H1 (cell line): ENCODE results near the gene TMED10. TPM values are rescaled to one million over a fixed set of nuclear protein-coding genes. Genes with fewer than 3 reads are reported as not detected.

ENCODE experiments used
- CTCF ChIA-PET: fragments of 300-600 bp; sonication (Branson Sonifier 250); formaldehyde crosslinking; loops from one replicate; lab custom pipeline; 2021; ENCODE audit not compliant: partially characterized antibody; lab: Charles Lee
- POLR2A ChIA-PET: fragments of 300-600 bp; sonication (Branson Sonifier 250); formaldehyde crosslinking; loops from one replicate; lab custom pipeline; 2021; ENCODE audit warnings: inconsistent platforms; ENCODE audit not compliant: partially characterized antibody; lab: Charles Lee
- DNase-seq, 2 experiments: peaks; one replicate each; pipeline versions ENCODE4 v3.0.0 to v3.0.0-alpha.2; 2010 to 2022; ENCODE audit warnings: low spot score in 2 of 2, low read depth in 1 of 2, mixed read lengths in 1 of 2
- FAIRE-seq: peaks from 2 replicates; lab custom pipeline; 2011; peaks lifted over from hg19 to GRCh38; lab: Jason Lieb, UNC
- H2AFZ ChIP-seq: 2 replicates; pipeline ENCODE4 v1.8.1; 2012; ENCODE audit warnings: low read length, inconsistent platforms
- H2AK5ac ChIP-seq: 2 replicates; pipeline ENCODE4 v1.6.1; 2013; ENCODE audit warnings: low read depth, low read length
- H2BK120ac ChIP-seq: replicated peaks from 2 replicates; pipeline ENCODE3; 2013; ENCODE audit warnings: low read depth, low read length, inconsistent platforms
- H2BK12ac ChIP-seq: 2 replicates; pipeline ENCODE4 v1.6.1; 2013; ENCODE audit warnings: low read depth, low read length
- H2BK15ac ChIP-seq: 2 replicates; pipeline ENCODE4 v1.6.1; 2013; ENCODE audit warnings: low read length
- H2BK20ac ChIP-seq: 2 replicates; pipeline ENCODE4 v1.6.1; 2013; ENCODE audit warnings: low read length
- H2BK5ac ChIP-seq: 2 replicates; pipeline ENCODE4 v1.6.1; 2013; ENCODE audit warnings: low read depth, low read length
- H3K14ac ChIP-seq: 2 replicates; pipeline ENCODE4 v1.6.1; 2013; ENCODE audit warnings: inconsistent platforms; ENCODE audit not compliant: insufficient read length
- H3K18ac ChIP-seq: 2 replicates; pipeline ENCODE4 v1.6.1; 2013; ENCODE audit warnings: low read length; ENCODE audit errors: extremely low read depth
- H3K23ac ChIP-seq: 2 replicates; pipeline ENCODE4 v1.6.1; 2013; ENCODE audit warnings: inconsistent platforms; ENCODE audit not compliant: insufficient read length
- H3K23me2 ChIP-seq: 2 replicates; pipeline ENCODE4 v1.6.1; 2013; ENCODE audit warnings: low read depth, low read length
- H3K27ac ChIP-seq: 2 replicates; pipeline ENCODE4 v1.6.1; 2011; ENCODE audit warnings: low read depth, low read length, inconsistent platforms
- H3K27me3 ChIP-seq, 4 experiments: replicated peaks in 1 of 4; 1 replicate in 1 of 4; 2 replicates in 3 of 4; pipeline versions ENCODE4 v1.6.1 to v1.8.1; 2011 to 2013; ENCODE audit warnings: low read length in 3 of 4, mild to moderate bottlenecking in 3 of 4, inconsistent platforms in 2 of 4, mixed read lengths in 2 of 4, moderate library complexity in 1 of 4; ENCODE audit not compliant: control insufficient read depth in 3 of 4, insufficient read depth in 3 of 4; ENCODE audit errors: extremely low read depth in 1 of 4
- H3K36me3 ChIP-seq, 4 experiments: 2 replicates each; pipeline versions ENCODE4 v1.6.1 to v1.8.1; 2011 to 2013; ENCODE audit warnings: mild to moderate bottlenecking in 4 of 4, low read length in 3 of 4, moderate library complexity in 2 of 4, control low read depth in 1 of 4, inconsistent platforms in 1 of 4; ENCODE audit not compliant: insufficient read depth in 4 of 4, control insufficient read depth in 2 of 4
- H3K4ac ChIP-seq: replicated peaks from 2 replicates; pipeline ENCODE3; 2013; ENCODE audit warnings: low read length, low read depth, mixed read lengths, inconsistent platforms; ENCODE audit not compliant: insufficient read length
- H3K4me1 ChIP-seq, 4 experiments: replicated peaks in 1 of 4; 1 replicate in 1 of 4; 2 replicates in 3 of 4; pipeline versions ENCODE4 v1.6.1 to v1.8.1; 2011 to 2013; ENCODE audit warnings: low read length in 3 of 4, inconsistent platforms in 2 of 4, mixed read lengths in 1 of 4; ENCODE audit not compliant: insufficient read depth in 4 of 4, control insufficient read depth in 3 of 4
- H3K4me2 ChIP-seq, 2 experiments: 2 replicates each; pipeline versions ENCODE4 v1.6.1 to v1.8.1; 2011 to 2013; ENCODE audit warnings: low read depth in 2 of 2, low read length in 2 of 2, control low read depth in 1 of 2, inconsistent platforms in 1 of 2, mild to moderate bottlenecking in 1 of 2; ENCODE audit not compliant: insufficient read depth in 1 of 2
- H3K4me3 ChIP-seq, 4 experiments: fragments of 200-600, 300-600 bp in 1 of 4; sonication (generic), shearing (Covaris generic), sonication (Bioruptor Twin) in 1 of 4; 2 replicates each; pipeline versions ENCODE4 v1.5.1 to v1.8.1; 2011 to 2016; ENCODE audit warnings: low read length in 4 of 4, low read depth in 3 of 4, control low read depth in 2 of 4, inconsistent platforms in 2 of 4, mild to moderate bottlenecking in 2 of 4, mixed read lengths in 1 of 4, moderate library complexity in 1 of 4; ENCODE audit not compliant: insufficient read depth in 2 of 4; ENCODE audit errors: extremely low read depth in 1 of 4
- H3K56ac ChIP-seq: replicated peaks from 2 replicates; pipeline ENCODE3; 2013; ENCODE audit warnings: low read depth, mild to moderate bottlenecking, mixed read lengths, low read length, inconsistent platforms; ENCODE audit not compliant: insufficient read length
- H3K79me1 ChIP-seq: 2 replicates; pipeline ENCODE4 v1.6.1; 2013; ENCODE audit warnings: low read depth, low read length, control low read depth
- H3K79me2 ChIP-seq, 2 experiments: 2 replicates each; pipeline versions ENCODE4 v1.6.1 to v1.8.1; 2012 to 2013; ENCODE audit warnings: low read length in 2 of 2, mild to moderate bottlenecking in 2 of 2, inconsistent platforms in 1 of 2; ENCODE audit not compliant: insufficient read depth in 2 of 2, control insufficient read depth in 1 of 2
- H3K9ac ChIP-seq, 4 experiments: replicated peaks in 1 of 4; 1 replicate in 1 of 4; 2 replicates in 3 of 4; pipeline versions ENCODE4 v1.6.1 to v1.8.1; 2011 to 2013; ENCODE audit warnings: low read depth in 3 of 4, low read length in 3 of 4, control low read depth in 2 of 4, mild to moderate bottlenecking in 2 of 4, moderate library complexity in 2 of 4, inconsistent platforms in 1 of 4; ENCODE audit errors: extremely low read depth in 1 of 4
- H3K9me3 ChIP-seq, 2 experiments: 2 replicates each; pipeline versions ENCODE4 v1.6.1 to v1.8.1; 2012 to 2013; ENCODE audit warnings: mild to moderate bottlenecking in 2 of 2, moderate library complexity in 2 of 2, control low read depth in 1 of 2, inconsistent platforms in 1 of 2, low read depth in 1 of 2, low read length in 1 of 2, mixed read lengths in 1 of 2; ENCODE audit not compliant: insufficient read depth in 2 of 2
- H4K20me1 ChIP-seq, 2 experiments: replicated peaks in 1 of 2; 2 replicates each; pipeline versions ENCODE3 to v1.8.1; 2011 to 2013; ENCODE audit warnings: inconsistent platforms in 2 of 2, low read length in 2 of 2, mild to moderate bottlenecking in 1 of 2; ENCODE audit not compliant: insufficient read depth in 2 of 2, control insufficient read depth in 1 of 2
- H4K5ac ChIP-seq: 2 replicates; pipeline ENCODE4 v1.6.1; 2013; ENCODE audit warnings: low read length, low read depth, mixed read lengths, inconsistent platforms; ENCODE audit not compliant: insufficient read length
- H4K8ac ChIP-seq: 2 replicates; pipeline ENCODE4 v1.8.0; 2013; ENCODE audit warnings: mild to moderate bottlenecking, moderate library complexity, low read length, inconsistent platforms; ENCODE audit not compliant: insufficient read depth; ENCODE audit errors: extremely low read depth
- H4K91ac ChIP-seq: replicated peaks from 2 replicates; pipeline ENCODE3; 2013; ENCODE audit warnings: low read length, mixed read lengths, inconsistent platforms; ENCODE audit not compliant: insufficient read length
- FOSL1 ChIP-seq: IDR thresholded peaks from 2 replicates; pipeline ENCODE4 v1.6.1; 2011; ENCODE audit warnings: mild to moderate bottlenecking, low read depth, low read length, moderate library complexity; ENCODE audit not compliant: insufficient read depth
- POU5F1 ChIP-seq: IDR thresholded peaks from 2 replicates; pipeline ENCODE4 v1.6.1; 2011; ENCODE audit warnings: low read depth, mild to moderate bottlenecking, low read length, moderate library complexity
- RFX5 ChIP-seq: IDR thresholded peaks from 2 replicates; pipeline ENCODE4 v1.6.1; 2011; ENCODE audit warnings: low read depth, low read length, improper control_type of control experiment, borderline replicate concordance
- SIN3A ChIP-seq, 2 experiments: IDR thresholded peaks in 1 of 2; conservative IDR thresholded peaks in 1 of 2; 2 replicates each; pipeline ENCODE4 v1.6.1; 2011 to 2012; ENCODE audit warnings: low read length in 2 of 2, improper control_type of control experiment in 1 of 2, low read depth in 1 of 2, mild to moderate bottlenecking in 1 of 2
- WGBS, 2 experiments: shearing (Covaris generic) in 1 of 2; methylation state at CpG; one replicate each; pipeline versions ENCODE4 v1.1.6 to v1.1.7; 2013 to 2015; ENCODE audit warnings: low lambda C conversion rate in 2 of 2, mixed read lengths in 2 of 2, inconsistent platforms in 1 of 2, low coverage in 1 of 2, missing lambda C conversion rate in 1 of 2; ENCODE audit not compliant: insufficient replicate concordance in 2 of 2, insufficient coverage in 1 of 2, insufficient read length in 1 of 2; ENCODE audit errors: extremely low coverage in 1 of 2, missing lambda C conversion rate in 1 of 2; 5-methylcytosine and 5-hydroxymethylcytosine counted together
- polyA plus RNA-seq, 7 experiments: library from polyadenylated mRNA; depleted of rRNA in 3 of 7; stranded (reverse) in 5 of 7; unstranded in 2 of 7; fragments of >200 nt in 5 of 7; fragments of 200-250 nt in 2 of 7; gene quantifications; 1 replicate in 5 of 7; 2 replicates in 1 of 7; 4 replicates in 1 of 7; pipeline versions ENCODE4 v1.2.1 to v1.2.3, GENCODE V29; 2011 to 2013; ENCODE audit warnings: missing spikeins in 2 of 7, mixed read lengths in 2 of 7
- total RNA-seq: library from RNA; stranded (reverse); fragmentation: NEBNext Ultra II Directional; extraction: Animal tissue kit (Norgen Biotek cat#: 25700); gene quantifications from 2 replicates; pipeline ENCODE4 v1.2.1, GENCODE V29; 2021
- TF ChIP-seq, protein P1 (sequence below): IDR thresholded peaks from 2 replicates; pipeline ENCODE4 v1.6.1; 2012; ENCODE audit warnings: low read length, inconsistent platforms

TMED10 gene
- total and polyA plus RNA-seq, 2 of the 8 experiments (the other 6 are each of a cell fraction or from before 2014, with no cell fraction given) = 218 to 250 TPM

DNA sequence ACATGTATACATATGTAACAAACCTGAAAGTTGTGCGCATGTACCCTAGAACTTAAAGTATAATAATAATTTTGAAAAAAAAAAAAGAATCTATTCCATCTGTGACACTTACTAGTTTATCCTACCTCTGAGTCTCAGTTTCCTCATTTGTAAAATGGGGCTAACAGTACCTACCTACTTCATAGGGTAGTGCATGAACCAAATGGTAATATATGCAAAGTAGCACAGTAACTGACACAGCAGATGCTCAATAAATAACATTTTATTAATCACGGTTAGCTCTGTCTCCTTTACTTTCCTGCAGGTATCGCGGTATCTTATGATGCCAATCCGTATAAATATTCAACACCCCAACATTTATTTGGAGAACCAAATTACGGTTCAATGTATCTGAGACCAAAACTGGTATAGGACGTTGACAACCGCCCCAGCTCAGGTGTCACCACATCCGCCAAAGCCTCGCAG lies 703 bp downstream of the TMED10 start:
- 11% methylated on average over 10 of the region's 10 CpGs; no CpG with 5 or more reads in 1 of the 2 experiments for WGBS, 2 experiments
- DNase-seq (no peak), FAIRE-seq (no peak)
- Histone ChIP-seq H2BK20ac (no peak overlapping the region), H3K4me3 (peak overlapping the region; percentile 81 to 94 (median 90)), H2AK5ac (no peak overlapping the region), H2BK120ac (no peak overlapping the region), H2AFZ (no peak overlapping the region), H3K27me3 (no peaks in the 10 kb centered on the region), H3K4me2 (peak overlapping the region; percentile 40 to 92), H3K4me1 (no peaks in the 10 kb centered on the region), H3K36me3 (no peaks in the 10 kb centered on the region), H3K27ac (0 out of 2 replicates have a peak overlapping the region, but pooled peaks have one; percentile 97), H3K18ac (no peak overlapping the region), H3K9me3 (no peaks in the 10 kb centered on the region), H4K8ac (peak overlapping the region; percentile 96; the same call in 1 of the 2 replicates), H2BK15ac (no peak overlapping the region), H2BK12ac (no peak overlapping the region), H3K79me2 (peaks cover 20 to 51% of the 10 kb centered on the region in 2 experiments), H3K23me2 (no peaks in the 10 kb centered on the region; the same call in 1 of the 2 replicates), H2BK5ac (no peak overlapping the region), H3K56ac (no peak overlapping the region), H4K91ac (peak overlapping the region; percentile 14), H3K23ac (no peak overlapping the region), H4K5ac (no peak overlapping the region), H3K79me1 (peaks cover 4% of the 10 kb centered on the region; the same call in 1 of the 2 replicates), H3K4ac (no peak overlapping the region), H3K9ac (peak overlapping the region; percentile 34 to 97 (median 94); a peak in 6 of 7 replicates), H4K20me1 (peaks cover 3 to 9% of the 10 kb centered on the region in 2 experiments), H3K14ac (no peak overlapping the region)
- ChIA-PET POLR2A (interaction anchor here (0.6 to 3.1 kb wide), 6 partner anchors 12 to 120 kb away, joined by 3 to 8 read pairs (median 4); partner anchors contain the start of gene NEK9), CTCF (interaction anchor here (0.5 to 2.6 kb wide), 3 partner anchors 15 to 536 kb away, joined by 3 to 9 read pairs (median 3); no protein-coding TSS in a partner anchor)
- TF ChIP-seq, protein P1, sequence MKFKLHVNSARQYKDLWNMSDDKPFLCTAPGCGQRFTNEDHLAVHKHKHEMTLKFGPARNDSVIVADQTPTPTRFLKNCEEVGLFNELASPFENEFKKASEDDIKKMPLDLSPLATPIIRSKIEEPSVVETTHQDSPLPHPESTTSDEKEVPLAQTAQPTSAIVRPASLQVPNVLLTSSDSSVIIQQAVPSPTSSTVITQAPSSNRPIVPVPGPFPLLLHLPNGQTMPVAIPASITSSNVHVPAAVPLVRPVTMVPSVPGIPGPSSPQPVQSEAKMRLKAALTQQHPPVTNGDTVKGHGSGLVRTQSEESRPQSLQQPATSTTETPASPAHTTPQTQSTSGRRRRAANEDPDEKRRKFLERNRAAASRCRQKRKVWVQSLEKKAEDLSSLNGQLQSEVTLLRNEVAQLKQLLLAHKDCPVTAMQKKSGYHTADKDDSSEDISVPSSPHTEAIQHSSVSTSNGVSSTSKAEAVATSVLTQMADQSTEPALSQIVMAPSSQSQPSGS = peak; percentile 5; the same call in 1 of the 2 replicates
- TF ChIP-seq FOSL1 (no peak), SIN3A (conservative IDR thresholded peaks at IDR 0.05 in 1 of 2, IDR thresholded peaks at IDR 0.05 in 1 of 2; ENCODE audit: low read depth in 1 of 2, low read length in 2 of 2) (0 out of 4 replicates have a peak, but pooled peaks of 1 of the 2 experiments have one; percentile 79), POU5F1 (no peak), RFX5 (no peak)
